ENCODE results near the gene SYCN.

Gene SYCN

DNA sequence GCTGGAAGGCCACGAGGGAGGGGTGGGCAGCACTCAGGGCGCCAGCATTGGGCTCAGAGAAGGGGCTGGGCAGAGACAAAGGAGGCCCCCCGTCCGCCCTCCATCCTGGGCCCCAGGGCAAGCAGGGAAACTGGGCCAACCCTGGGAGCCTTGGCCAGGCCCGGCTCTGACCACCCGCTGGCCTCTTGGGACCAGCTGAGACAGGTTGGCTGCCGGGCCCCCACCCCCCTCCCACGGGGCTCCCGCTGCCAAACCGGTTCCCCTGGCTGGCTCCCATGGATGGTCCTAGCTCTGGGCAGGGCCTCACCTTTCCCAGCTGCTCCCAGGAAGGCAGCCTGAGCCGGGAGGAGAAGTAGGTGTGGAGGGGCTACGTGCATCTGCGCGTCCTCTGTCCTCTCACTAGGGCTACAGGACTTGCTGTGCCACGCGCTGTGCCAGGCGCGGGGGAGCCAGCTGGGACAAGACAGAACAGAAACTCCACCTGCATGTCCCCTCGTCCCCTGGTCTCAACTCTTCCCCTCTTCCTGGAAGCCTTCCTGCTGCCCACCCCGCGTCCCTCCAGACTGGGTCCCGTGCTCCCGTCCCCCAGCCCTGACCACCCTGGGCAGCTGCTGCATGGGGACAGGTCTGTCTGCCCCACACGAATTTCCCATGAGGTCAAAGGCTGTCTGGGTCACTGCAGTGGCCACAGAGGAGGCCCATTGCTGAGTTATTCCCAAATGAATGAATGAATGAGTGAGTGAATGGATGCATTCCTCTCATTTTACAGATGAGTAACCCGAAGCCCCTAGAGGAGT is 36.4 kb downstream of the SYCN start:
- H3K27me3 ChIP-seq (ENCODE audit: insufficient read depth, poor library complexity, severe bottlenecking) = no peaks in the 10 kb centered on the region
- TF ChIP-seq, protein P1, sequence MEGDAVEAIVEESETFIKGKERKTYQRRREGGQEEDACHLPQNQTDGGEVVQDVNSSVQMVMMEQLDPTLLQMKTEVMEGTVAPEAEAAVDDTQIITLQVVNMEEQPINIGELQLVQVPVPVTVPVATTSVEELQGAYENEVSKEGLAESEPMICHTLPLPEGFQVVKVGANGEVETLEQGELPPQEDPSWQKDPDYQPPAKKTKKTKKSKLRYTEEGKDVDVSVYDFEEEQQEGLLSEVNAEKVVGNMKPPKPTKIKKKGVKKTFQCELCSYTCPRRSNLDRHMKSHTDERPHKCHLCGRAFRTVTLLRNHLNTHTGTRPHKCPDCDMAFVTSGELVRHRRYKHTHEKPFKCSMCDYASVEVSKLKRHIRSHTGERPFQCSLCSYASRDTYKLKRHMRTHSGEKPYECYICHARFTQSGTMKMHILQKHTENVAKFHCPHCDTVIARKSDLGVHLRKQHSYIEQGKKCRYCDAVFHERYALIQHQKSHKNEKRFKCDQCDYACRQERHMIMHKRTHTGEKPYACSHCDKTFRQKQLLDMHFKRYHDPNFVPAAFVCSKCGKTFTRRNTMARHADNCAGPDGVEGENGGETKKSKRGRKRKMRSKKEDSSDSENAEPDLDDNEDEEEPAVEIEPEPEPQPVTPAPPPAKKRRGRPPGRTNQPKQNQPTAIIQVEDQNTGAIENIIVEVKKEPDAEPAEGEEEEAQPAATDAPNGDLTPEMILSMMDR (IDR thresholded peaks at IDR 0.05; ENCODE audit: poor library complexity, severe bottlenecking) = no peak
- peak overlapping the region; percentile 54 for H3K27ac ChIP-seq (ENCODE audit: poor library complexity, severe bottlenecking)
- H3K4me1 ChIP-seq (ENCODE audit: insufficient read depth, poor library complexity, severe bottlenecking) = peaks cover 17% of the 10 kb centered on the region
- DNase-seq (ENCODE audit: low spot score) (peak; percentile 82), ATAC-seq (ENCODE audit: low read depth) (peak; percentile 71)
- H3K4me3 ChIP-seq (ENCODE audit: severe bottlenecking) = no peak overlapping the region
- no peaks in the 10 kb centered on the region for H3K9me3 ChIP-seq (ENCODE audit: severe bottlenecking)
- H3K36me3 ChIP-seq (ENCODE audit: low read depth) = no peaks in the 10 kb centered on the region; the same call in 1 of the 2 replicates

GRCh38 chr19:39166571-39167391 is 37.3 kb downstream of the SYCN start:
- Histone ChIP-seq H3K36me3 (ENCODE audit: low read depth) (no peaks in the 10 kb centered on the region), H3K4me1 (ENCODE audit: insufficient read depth, poor library complexity, severe bottlenecking) (peaks cover 17% of the 10 kb centered on the region), H3K27ac (ENCODE audit: poor library complexity, severe bottlenecking) (peak overlapping the region; percentile 54), H3K27me3 (ENCODE audit: insufficient read depth, poor library complexity, severe bottlenecking) (no peaks in the 10 kb centered on the region), H3K9me3 (ENCODE audit: severe bottlenecking) (no peaks in the 10 kb centered on the region), H3K4me3 (ENCODE audit: severe bottlenecking) (no peak overlapping the region)
- TF ChIP-seq, protein P1 (IDR thresholded peaks at IDR 0.05; ENCODE audit: poor library complexity, severe bottlenecking) = no peak
- DNase-seq (ENCODE audit: low spot score) (peak; percentile 89), ATAC-seq (ENCODE audit: low read depth) (peak; percentile 70)

- no peaks in the 10 kb centered on the region for H3K36me3 ChIP-seq (ENCODE audit: low read depth)
- no peaks in the 10 kb centered on the region for H3K27me3 ChIP-seq (ENCODE audit: insufficient read depth, poor library complexity, severe bottlenecking)
- TF ChIP-seq, protein P1 (IDR thresholded peaks at IDR 0.05; ENCODE audit: poor library complexity, severe bottlenecking) = no peak
- H3K27ac ChIP-seq (ENCODE audit: poor library complexity, severe bottlenecking) = peak overlapping the region; percentile 54
- H3K4me1 ChIP-seq (ENCODE audit: insufficient read depth, poor library complexity, severe bottlenecking) = peaks cover 22% of the 10 kb centered on the region
- no peak for DNase-seq (ENCODE audit: low spot score)
- no peak overlapping the region for H3K4me3 ChIP-seq (ENCODE audit: severe bottlenecking)
- no peak for ATAC-seq (ENCODE audit: low read depth)
- no peaks in the 10 kb centered on the region for H3K9me3 ChIP-seq (ENCODE audit: severe bottlenecking)
Observed at GRCh38 chr19:39165857-39166256, 38.2 kb downstream of the SYCN start.

GRCh38 chr19:39164289-39164688 is 39.8 kb downstream of the SYCN start:
- Histone ChIP-seq H3K27ac (ENCODE audit: poor library complexity, severe bottlenecking) (no peak overlapping the region), H3K4me1 (ENCODE audit: insufficient read depth, poor library complexity, severe bottlenecking) (peaks cover 29% of the 10 kb centered on the region), H3K36me3 (ENCODE audit: low read depth) (no peaks in the 10 kb centered on the region), H3K9me3 (ENCODE audit: severe bottlenecking) (no peaks in the 10 kb centered on the region), H3K4me3 (ENCODE audit: severe bottlenecking) (no peak overlapping the region), H3K27me3 (ENCODE audit: insufficient read depth, poor library complexity, severe bottlenecking) (no peaks in the 10 kb centered on the region)
- TF ChIP-seq, protein P1 (IDR thresholded peaks at IDR 0.05; ENCODE audit: poor library complexity, severe bottlenecking) = no peak
- ATAC-seq (ENCODE audit: low read depth) (no peak), DNase-seq (ENCODE audit: low spot score) (no peak)

Data from RWPE2 (cell line).